Measurements from ENCODE around the gene KCNK15.

The KCNK15 gene

DNA sequence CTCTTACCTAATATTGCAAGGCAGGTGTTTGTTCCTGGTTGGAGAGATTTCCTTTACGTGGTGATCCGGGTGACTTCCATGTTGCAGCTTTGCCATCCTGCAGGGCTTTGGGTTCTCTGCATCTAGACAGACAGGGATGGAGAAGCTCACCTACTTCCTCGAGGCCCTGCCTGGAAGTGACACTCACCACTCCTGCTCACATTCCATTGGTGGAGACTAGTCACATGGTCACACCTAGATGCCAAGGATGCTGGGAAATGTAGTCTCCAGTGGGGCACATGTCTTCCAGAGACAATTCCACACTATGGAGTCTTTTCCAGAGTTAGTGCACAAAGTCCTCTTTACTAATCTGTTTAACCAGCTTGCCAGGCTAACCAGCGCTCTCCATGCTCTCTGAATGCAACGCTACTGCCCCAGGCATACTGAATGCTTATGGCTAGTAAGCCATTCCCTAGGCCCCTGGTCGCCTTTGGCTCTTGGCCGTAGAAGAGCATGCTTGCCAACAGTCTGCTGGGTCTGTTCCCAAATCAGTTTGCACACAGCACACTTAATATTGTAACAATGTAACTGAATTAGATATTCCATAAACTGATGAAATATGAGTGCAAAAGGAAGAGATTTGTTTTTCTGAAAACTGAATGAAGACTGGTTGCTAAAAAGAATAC lies 6.7 kb upstream of the KCNK15 start:
- Histone ChIP-seq H3K36me3 (ENCODE audit: control insufficient read depth, insufficient read depth, low read length) (no peaks in the 10 kb centered on the region), H3K4me3 (replicated peaks; ENCODE audit: low read depth, low read length) (no peak overlapping the region; the same call in 1 of the 2 replicates), H3K27me3 (replicated peaks; ENCODE audit: control insufficient read depth, insufficient read depth, low read length) (no peaks in the 10 kb centered on the region)
- TF ChIP-seq CTCF (IDR thresholded peaks at IDR 0.05; ENCODE audit: insufficient read depth, low read length, poor library complexity, severe bottlenecking) = no peak
- DNase-seq (ENCODE audit: extremely low read depth, insufficient read length) = no peak

DNA sequence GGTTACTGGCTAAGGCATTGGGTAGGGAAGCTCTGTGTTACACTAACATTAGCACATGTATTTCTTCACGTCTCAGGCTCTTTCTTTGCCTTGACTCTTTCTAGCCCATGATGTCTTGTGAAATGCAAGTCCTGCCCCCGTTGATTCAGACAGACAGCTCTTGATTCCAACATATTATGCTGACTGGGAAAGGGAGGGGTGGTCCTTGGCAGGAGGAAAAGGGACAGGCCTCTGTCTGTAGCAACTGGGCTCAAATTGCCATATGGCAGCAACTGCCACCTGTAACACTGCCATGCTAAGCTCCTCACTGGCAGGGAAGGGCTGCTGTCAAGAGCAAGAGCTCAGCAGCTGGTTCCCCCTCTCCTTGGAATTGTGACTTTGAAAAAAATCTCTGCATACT lies 5.7 kb upstream of the KCNK15 start:
- H3K36me3 ChIP-seq (ENCODE audit: control insufficient read depth, insufficient read depth, low read length) = no peaks in the 10 kb centered on the region
- TF ChIP-seq CTCF (IDR thresholded peaks at IDR 0.05; ENCODE audit: insufficient read depth, low read length, poor library complexity, severe bottlenecking) = no peak
- no peak for DNase-seq (ENCODE audit: extremely low read depth, insufficient read length)
- H3K27me3 ChIP-seq (replicated peaks; ENCODE audit: control insufficient read depth, insufficient read depth, low read length) = no peaks in the 10 kb centered on the region
- H3K4me3 ChIP-seq (replicated peaks; ENCODE audit: low read depth, low read length) = no peak overlapping the region

GRCh38 chr20:44742304-44743079 lies 3.2 kb upstream of the KCNK15 start:
- DNase-seq (ENCODE audit: extremely low read depth, insufficient read length) = no peak
- TF ChIP-seq CTCF (IDR thresholded peaks at IDR 0.05; ENCODE audit: insufficient read depth, low read length, poor library complexity, severe bottlenecking) = no peak

GRCh38 chr20:44743080-44743701 lies 2.5 kb upstream of the KCNK15 start:
- no peak overlapping the region for H3K4me3 ChIP-seq (replicated peaks; ENCODE audit: low read depth, low read length)
- no peak for TF ChIP-seq CTCF (IDR thresholded peaks at IDR 0.05; ENCODE audit: insufficient read depth, low read length, poor library complexity, severe bottlenecking)
- H3K27me3 ChIP-seq (replicated peaks; ENCODE audit: control insufficient read depth, insufficient read depth, low read length) = peaks cover 2% of the 10 kb centered on the region
- DNase-seq (ENCODE audit: extremely low read depth, insufficient read length) = no peak
- no peaks in the 10 kb centered on the region for H3K36me3 ChIP-seq (ENCODE audit: control insufficient read depth, insufficient read depth, low read length)

More at GRCh38 chr20:44742304-44743079, 3.2 kb upstream of the KCNK15 start:
- no peak overlapping the region for H3K4me3 ChIP-seq (replicated peaks; ENCODE audit: low read depth, low read length)
- peaks cover 2% of the 10 kb centered on the region for H3K27me3 ChIP-seq (replicated peaks; ENCODE audit: control insufficient read depth, insufficient read depth, low read length)
- H3K36me3 ChIP-seq (ENCODE audit: control insufficient read depth, insufficient read depth, low read length) = no peaks in the 10 kb centered on the region

DNA sequence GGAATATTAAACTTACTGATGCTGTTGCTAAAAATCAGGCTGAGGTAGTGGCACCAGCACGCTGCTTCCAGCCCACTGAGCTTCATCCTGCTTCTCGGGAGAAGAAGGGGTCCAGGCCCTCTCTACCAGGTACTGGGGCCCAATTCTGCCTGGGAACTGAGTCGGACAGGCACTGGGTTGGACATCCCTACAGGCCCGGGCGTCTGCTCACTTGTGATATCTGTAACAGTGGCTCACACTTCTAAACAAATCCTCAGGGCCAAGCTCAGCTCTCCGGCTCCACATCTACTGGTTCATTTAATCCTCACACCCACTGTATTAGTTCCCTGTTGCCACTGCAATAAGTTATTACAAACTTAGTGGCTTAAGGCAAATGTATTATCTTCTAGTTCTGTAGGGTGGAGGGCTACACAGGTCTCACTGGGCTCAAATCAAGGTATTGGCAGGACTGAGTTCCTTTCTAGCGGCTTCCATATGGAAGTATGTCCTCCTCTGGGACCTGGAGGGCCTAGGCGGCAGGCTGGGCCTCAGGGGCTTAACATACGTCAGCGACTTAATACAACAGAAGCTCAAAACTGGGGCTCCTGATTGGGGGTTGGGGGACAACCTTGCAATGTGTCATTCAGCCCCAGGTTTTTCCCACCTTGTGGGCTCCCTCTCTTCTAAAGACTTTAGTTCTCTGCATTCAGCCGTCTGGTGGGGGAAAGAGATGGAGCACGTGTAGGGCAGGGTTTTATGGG lies 1.6 kb upstream of the KCNK15 start:
- Histone ChIP-seq H3K4me3 (replicated peaks; ENCODE audit: low read depth, low read length) (no peak overlapping the region), H3K27me3 (replicated peaks; ENCODE audit: control insufficient read depth, insufficient read depth, low read length) (peaks cover 2% of the 10 kb centered on the region), H3K36me3 (ENCODE audit: control insufficient read depth, insufficient read depth, low read length) (no peaks in the 10 kb centered on the region)
- DNase-seq (ENCODE audit: extremely low read depth, insufficient read length) = no peak
- no peak for TF ChIP-seq CTCF (IDR thresholded peaks at IDR 0.05; ENCODE audit: insufficient read depth, low read length, poor library complexity, severe bottlenecking)

Measured in GM06990 (cell line).